Brain microvascular endothelial cell (primary cell): ENCODE data around the gene FLAD1.
A peak's percentile ranks its signal among the peaks of the same experiment; 100 is the strongest.

ENCODE experiments used
- DNase-seq: peaks from one replicate; pipeline ENCODE4 v3.0.0-alpha.2; 2020
- H3K27ac ChIP-seq: fragments of 250-450 bp; sonication (Bioruptor Pico); 2 replicates; pipeline ENCODE4 v1.5.1; 2020; ENCODE audit warnings: mild to moderate bottlenecking, moderate library complexity
- H3K27me3 ChIP-seq: fragments of 250-450 bp; sonication (Bioruptor Pico); replicated peaks from 2 replicates; pipeline ENCODE4 v1.5.1; 2020; ENCODE audit warnings: mild to moderate bottlenecking
- H3K36me3 ChIP-seq: fragments of 250-450 bp; sonication (Bioruptor Pico); replicated peaks from 2 replicates; pipeline ENCODE4 v1.5.1; 2020; ENCODE audit warnings: mild to moderate bottlenecking
- H3K4me3 ChIP-seq: 2 replicates; pipeline ENCODE4 v1.5.1; 2011; ENCODE audit warnings: low read depth, mild to moderate bottlenecking, control low read depth, low read length, moderate library complexity
- in situ Hi-C: cut with HindIII; loops from 2 replicates; pipeline ENCODE4 v1.10.0; 2017; ENCODE audit warnings: low sequenced_read_pairs, low pct_ligation_motif_present
- TF ChIP-seq, protein P1 (sequence below): IDR thresholded peaks from 2 replicates; pipeline ENCODE4 v1.5.1; 2011; ENCODE audit warnings: low read depth, mild to moderate bottlenecking, moderate library complexity, low read length, control low read depth, inconsistent platforms; ENCODE audit errors: missing control alignments

The FLAD1 gene

DNA sequence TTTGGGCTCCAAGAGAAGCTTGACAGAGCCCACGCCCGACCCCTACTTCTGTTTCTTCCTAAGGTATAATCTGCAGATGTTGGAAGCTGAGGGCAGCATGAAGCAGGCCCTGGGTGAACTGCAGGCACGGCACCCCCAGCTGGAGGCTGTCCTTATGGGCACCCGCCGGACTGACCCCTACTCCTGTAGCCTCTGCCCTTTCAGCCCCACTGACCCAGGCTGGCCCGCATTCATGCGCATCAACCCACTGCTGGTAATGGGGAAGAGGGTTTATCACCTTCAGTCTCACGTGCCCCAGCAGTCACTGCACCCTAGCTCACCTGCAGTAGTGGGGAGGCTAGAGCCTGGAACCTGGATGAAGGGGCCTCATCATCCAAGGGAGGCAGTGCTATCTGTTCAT is 7.1 kb downstream of the FLAD1 start:
- Histone ChIP-seq H3K4me3 (no peak overlapping the region), H3K27me3 (no peaks in the 10 kb centered on the region), H3K27ac (no peak overlapping the region), H3K36me3 (peaks cover 32% of the 10 kb centered on the region)
- TF ChIP-seq, protein P1, sequence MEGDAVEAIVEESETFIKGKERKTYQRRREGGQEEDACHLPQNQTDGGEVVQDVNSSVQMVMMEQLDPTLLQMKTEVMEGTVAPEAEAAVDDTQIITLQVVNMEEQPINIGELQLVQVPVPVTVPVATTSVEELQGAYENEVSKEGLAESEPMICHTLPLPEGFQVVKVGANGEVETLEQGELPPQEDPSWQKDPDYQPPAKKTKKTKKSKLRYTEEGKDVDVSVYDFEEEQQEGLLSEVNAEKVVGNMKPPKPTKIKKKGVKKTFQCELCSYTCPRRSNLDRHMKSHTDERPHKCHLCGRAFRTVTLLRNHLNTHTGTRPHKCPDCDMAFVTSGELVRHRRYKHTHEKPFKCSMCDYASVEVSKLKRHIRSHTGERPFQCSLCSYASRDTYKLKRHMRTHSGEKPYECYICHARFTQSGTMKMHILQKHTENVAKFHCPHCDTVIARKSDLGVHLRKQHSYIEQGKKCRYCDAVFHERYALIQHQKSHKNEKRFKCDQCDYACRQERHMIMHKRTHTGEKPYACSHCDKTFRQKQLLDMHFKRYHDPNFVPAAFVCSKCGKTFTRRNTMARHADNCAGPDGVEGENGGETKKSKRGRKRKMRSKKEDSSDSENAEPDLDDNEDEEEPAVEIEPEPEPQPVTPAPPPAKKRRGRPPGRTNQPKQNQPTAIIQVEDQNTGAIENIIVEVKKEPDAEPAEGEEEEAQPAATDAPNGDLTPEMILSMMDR, result no peak
- in situ Hi-C loops, result no loop called here
- no peak for DNase-seq

DNA sequence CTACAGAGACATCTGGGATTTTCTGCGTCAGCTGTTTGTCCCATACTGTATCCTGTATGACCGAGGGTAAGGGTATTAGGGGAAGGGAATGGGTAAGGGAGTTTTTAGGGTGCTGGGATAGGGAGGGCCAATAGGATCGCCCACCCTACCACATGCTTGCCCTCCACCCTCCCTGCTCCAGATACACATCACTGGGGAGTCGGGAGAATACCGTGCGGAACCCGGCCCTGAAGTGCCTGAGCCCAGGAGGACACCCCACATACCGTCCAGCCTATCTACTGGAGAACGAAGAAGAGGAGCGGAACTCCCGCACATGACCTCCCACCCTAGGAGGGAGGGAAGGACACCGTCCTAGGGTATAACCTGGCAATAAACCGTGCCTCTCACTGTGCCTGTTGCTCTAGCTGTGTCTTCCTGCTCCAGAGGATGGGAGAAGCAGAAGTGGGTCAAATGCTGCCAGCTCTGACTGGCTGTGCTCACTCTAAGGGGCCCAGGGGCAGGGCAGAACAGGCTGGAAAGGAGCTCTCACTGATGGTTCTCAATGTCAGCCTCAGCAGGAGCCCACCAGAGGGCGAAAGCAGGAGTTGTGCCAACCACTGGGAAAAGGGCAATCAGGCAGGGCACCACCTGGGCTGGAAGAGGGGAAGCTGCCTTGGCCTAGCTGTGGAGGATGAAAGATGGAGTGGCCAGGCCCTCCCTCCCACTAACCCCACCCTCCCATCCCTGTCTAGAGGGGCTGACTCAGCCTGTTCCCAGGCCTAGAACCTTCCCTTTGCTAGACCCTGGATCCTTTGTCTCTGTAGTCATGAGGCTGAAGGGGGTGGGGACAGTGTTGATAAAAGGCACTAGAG is 9.8 kb downstream of the FLAD1 start:
- DNase-seq, result peak; percentile 40
- Histone ChIP-seq H3K4me3 (no peak overlapping the region), H3K36me3 (peaks cover 25% of the 10 kb centered on the region), H3K27ac (peak overlapping the region; percentile 46), H3K27me3 (no peaks in the 10 kb centered on the region)
- in situ Hi-C loops, result no loop called here
- TF ChIP-seq, protein P1, result peak; percentile 47

DNA sequence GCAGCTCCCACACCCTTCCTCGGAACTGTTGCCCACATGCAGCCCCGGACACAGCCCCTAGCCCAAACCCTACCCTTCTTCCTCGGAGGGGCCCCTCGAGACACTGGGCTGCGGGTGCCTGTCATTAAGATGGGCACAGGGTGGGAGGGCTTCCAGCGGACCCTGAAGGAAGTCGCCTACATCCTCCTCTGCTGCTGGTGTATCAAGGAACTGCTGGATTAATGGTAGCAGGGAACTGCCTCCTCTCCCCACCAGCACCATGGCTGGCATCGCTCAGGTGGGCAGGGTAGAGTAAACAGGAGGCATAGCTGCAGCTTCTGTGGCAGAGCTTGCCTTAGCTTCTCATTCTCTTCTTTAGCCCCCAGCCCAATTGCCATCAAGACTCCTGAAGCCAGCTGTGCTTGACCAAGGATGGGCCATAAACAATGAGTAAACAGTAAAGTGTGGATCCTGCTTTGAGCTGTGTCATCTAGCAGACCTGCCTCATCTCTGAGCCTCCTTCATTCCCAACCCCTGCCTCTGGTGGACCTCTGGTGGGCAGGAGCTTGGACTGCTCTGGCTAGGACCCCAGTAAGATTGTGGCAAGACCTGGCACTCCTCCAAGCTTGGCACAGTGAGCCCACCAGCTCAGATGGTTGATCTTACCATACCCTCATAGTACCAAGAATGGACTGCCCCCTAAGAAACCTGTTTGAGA is 10.6 kb downstream of the FLAD1 start, which contains the start of gene LENEP:
TSS of gene LENEP (plus strand) at position 15 of the 697 bp plus-strand sequence. CDS start at position 37, 22 bp downstream.
- Histone ChIP-seq H3K27ac (peak within 1 kb of the TSS; percentile 46), H3K27me3 (no peaks in the 10 kb centered on the region), H3K4me3 (no peak within 1 kb of the TSS), H3K36me3 (peaks cover 17% of the 10 kb centered on the region)
- in situ Hi-C loops, result no loop called here
- no peak for DNase-seq
- TF ChIP-seq, protein P1, result no peak

DNA sequence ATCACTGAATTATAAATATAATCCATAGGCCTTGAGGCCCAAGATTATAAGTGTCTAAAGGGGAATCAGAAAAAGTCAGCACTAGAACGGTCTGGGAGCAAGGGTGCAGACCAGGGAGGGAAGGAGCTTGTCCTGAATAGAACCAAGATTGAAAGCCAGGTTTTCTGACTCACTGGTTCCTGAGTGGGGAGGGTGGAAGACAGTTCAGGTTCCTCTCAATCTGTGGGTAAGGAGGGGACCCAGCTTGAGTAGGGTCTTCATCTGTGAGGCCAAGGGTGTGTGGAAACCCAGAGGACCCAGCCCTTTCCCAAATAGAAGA is 11.1 kb downstream of the FLAD1 start:
- TF ChIP-seq, protein P1, result no peak
- no peaks in the 10 kb centered on the region for H3K27me3 ChIP-seq
- H3K27ac ChIP-seq, result no peak overlapping the region
- H3K36me3 ChIP-seq, result peaks cover 14% of the 10 kb centered on the region
- DNase-seq, result no peak
- no peak overlapping the region for H3K4me3 ChIP-seq
- in situ Hi-C loops, result no loop called here

DNA sequence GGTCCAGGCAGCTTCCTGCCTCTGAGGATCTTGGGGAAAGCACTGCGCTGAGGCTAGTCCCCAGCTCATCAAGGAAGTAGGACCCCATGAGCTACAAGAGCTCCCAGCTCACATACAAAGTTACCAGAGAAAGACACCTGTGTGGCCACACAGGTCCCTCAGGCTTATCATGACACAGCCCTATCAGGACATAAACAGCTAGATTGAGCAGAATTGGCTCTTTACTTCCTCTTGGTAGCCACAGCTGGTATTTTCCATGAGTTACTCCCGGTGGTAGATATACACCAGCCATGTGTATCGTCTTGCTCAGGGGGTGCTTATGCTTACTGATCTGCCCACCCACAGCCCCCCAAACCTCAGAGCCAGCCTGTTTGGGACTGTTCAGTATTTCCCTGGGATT is 11.4 kb downstream of the FLAD1 start:
- H3K27me3 ChIP-seq, result no peaks in the 10 kb centered on the region
- in situ Hi-C loops, result no loop called here
- H3K36me3 ChIP-seq, result peaks cover 14% of the 10 kb centered on the region
- no peak overlapping the region for H3K4me3 ChIP-seq
- no peak overlapping the region for H3K27ac ChIP-seq
- DNase-seq, result no peak
- TF ChIP-seq, protein P1, result no peak
